ENCODE results near the gene CEP290. TPM values are rescaled to one million over a fixed set of nuclear protein-coding genes. Genes with fewer than 3 reads are reported as not detected.
"Not testable (repeated sequence)": the region's sequence is repeated elsewhere in the genome, so short reads cannot be mapped to it uniquely, and the experiment has no call there.

The CEP290 gene
- total RNA-seq, 1 donor from 2014 or later: 3.4 TPM

DNA sequence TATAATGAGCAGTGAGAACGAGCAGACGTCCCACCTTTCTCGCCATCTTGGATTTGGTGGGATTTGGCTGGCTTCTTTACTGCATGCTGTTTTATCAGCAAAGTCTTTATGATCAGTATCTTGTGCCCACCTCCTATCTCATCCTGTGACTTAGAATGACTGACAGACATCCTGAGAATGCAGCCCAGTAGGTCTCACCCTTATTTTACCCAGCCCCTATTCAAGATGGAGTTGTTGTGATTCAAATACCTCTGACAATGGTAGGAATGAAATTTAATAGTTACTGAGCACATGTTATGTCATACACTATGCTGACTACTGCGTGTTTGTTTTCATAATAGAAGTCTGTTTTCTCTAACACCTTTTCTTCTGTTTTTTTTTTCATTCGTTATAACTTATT lies 2.1 kb upstream of the CEP290 start:
- DNase-seq (ENCODE audit: low spot score): no peak
- ATAC-seq: no peak

DNA sequence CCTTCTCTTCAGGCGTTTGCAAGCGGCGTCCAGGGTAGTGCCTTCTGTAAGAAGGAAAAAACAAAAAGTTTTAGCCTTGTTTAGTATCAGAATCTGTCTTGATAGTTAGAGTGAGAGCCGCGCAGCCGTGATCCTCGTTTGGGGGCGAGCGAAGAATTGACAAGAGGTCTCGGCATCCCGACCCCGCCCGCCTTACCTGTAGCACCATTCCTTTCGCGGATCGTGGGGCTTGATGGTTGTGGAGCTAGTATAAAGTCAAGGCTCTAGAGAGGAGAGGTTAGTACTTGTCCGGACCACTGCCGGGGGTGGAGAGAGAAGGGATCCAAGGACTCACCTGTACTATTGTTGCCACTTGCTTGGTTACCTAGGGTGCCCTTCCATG lies 713 bp upstream of the CEP290 start:
- peak; percentile 45 for DNase-seq (ENCODE audit: low spot score)
- ATAC-seq: no peak

DNA sequence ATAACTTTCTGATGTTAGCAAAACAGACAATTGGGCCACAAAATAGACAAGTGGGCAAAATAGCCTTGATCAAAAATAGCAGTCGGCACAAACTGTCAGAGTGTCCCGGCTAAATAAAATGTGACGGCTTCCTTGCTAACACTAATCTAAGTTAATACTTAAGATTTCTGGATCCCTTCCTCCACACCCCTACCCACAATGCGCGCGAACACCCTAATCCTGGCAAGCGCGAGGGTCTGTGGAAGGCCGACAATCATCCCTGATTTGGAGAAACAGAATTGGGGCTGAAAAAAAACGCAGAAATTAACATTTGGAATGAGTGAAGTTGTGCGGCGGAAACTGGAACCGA lies 489 bp downstream of the CEP290 start:
- DNase-seq (ENCODE audit: low spot score) (no peak), ATAC-seq (no peak)

DNA sequence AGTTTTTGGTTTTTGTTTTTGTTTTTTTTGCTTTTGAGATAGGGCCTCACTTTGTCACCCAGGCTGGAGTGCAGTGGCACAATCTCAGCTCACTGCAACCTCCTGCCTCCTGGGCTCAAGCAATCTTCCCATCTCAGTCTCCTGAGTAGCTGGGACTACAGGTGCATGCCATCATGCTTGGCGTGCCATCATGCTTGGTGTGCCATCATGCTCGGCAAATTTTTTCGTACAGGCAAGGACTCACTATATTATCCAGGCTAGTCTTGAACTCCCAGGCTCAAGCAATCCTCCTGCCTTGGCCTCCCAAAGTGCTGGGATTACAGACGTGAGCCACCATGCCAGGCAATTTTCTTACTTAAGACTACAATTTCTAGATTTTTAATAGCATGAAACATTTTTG lies 2.2 kb downstream of the CEP290 start:
- not testable (repeated sequence) for ATAC-seq; DNase-seq (ENCODE audit: low spot score)

DNA sequence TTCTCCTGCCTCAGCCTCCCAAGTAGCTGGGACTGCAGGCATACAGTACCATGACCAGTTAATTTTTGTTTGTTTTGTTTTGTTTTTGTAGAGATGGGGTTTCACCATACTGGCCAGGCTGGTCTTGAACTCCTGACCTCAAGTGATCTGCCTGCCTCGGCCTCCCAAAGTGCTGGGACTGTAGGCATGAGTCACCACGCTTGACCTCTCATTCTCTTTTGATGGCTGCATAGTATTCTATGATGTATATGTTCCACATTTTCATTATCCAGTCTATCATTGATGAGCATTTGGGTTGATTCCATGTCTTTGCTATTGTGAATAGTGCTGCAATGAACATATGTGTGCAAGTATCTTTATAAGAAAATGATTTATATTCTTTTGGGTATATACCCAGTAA lies 8.7 kb downstream of the CEP290 start:
- DNase-seq (ENCODE audit: low spot score); ATAC-seq: not testable (repeated sequence)

DNA sequence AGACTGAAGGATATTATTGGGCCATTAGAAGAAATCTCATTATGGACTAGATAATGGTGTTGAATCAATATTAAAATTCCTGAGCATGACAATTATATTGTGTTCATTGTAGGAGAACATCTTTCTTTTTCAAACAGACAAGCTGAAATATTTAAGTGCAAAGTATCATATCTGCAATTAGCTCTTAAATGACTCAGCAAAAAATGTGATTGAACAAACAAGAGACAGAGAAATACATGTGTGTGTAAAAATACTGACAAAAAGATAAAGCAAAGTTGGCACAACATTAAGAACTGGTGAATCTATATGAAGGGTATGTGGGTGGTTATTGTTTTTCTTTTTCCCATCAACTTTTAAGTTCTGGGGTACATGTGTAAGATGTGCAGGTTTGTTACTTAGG lies 9.5 kb downstream of the CEP290 start:
- ATAC-seq (peak; percentile 12), DNase-seq (ENCODE audit: low spot score) (no peak)

DNA sequence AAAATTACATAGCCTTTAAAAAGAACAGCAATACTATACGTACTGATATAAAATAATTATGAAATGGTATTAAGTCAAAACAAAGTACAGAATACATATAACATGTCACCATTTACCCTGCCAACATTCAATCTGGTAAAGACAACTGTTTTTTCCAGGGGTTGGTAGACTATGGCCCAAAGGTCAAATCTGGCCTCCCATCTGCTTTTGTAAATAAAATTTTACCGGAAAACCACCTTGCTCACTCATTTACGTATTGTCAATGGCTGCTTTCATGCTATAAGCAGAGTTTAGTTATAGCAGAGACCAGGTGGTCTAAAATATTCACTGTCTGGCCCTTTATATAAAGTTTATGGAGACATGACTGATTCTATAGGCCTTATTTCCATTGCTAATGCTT lies 14.0 kb downstream of the CEP290 start:
- no peak for ATAC-seq
- DNase-seq (ENCODE audit: low spot score): no peak

DNA sequence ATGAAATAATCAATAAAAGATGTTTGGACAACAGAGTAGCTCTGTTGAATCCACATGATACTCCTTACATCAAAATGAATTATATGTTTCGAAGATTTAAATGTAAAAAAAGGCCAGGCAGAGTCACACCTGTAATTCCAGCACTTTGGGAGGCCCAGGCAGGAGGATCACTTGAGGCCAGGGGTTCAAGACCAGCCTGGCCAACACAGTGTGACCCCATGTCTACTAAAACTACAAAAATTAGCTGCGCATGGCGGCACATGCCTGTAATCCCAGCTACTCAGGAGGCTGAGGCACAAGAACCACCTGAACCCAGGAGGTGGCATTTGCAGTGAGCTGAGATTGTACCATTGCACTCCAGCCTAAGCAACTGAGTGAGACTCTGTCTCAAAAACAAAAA lies 14.8 kb downstream of the CEP290 start:
- ATAC-seq (no peak), DNase-seq (ENCODE audit: low spot score) (no peak)

DNA sequence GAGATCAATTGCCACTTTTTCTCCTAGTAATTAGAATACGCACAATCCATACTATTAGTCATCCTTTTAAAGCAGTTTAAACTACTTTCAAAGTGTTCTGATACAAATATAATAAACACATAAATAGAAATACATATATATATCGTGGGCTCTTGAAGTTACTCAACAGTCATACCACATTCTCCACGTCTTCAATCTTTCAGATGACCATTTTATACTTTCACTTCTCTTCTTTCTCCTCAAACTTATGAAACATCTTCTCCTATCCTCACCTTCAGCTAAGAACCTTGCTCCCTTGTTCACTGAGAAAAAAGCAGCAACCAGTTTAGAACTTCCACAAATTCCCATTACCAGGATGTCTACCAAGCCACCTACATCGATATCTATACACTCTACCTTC lies 19.2 kb downstream of the CEP290 start:
- DNase-seq (ENCODE audit: low spot score) (no peak), ATAC-seq (no peak)

DNA sequence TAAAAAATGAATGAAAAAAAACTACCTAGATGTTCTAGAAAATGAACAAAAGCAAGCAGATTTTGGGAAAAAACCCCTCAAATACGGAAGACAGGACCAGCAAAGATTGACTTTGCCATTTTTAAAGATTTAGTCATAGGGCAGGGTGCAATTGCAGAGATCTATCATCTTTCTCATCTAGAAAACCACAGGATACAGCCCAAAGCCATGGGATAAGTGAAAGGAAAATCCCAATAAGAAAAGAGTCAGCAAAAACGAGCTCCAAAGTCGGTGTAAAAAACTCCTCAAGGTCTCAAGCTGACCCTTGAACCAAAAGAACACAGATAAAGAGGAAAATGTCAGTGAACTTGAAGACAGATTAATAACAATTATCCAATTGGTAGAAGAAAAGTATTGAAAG lies 28.0 kb downstream of the CEP290 start:
- DNase-seq (ENCODE audit: low spot score): no peak
- ATAC-seq: no peak

DNA sequence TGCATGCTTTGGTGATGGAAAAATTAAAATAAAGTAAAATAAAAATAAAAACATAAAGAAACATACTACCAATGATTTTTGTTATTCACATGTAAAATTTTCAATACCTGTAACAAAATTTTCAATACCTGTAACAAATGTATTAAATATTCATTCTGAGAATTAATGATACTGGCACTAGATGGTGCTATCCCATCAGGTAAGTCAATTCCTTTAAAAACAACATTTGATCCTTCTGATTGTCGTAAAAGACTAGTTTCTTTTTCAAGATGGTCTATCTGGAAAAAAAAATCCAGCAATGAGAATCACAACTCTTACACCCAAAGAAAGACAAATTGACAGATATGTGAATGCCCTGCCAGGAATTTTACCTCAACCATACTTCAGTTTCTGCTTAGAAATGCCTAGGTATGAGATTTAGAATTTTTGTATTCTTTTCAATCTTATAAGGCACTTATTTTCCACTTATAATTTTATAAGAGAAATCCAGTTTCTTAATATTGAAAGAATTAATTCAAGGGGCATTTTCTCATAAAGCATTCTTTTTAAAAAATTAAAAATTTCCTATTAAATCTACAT lies 30.7 kb downstream of the CEP290 start:
- ATAC-seq (peak; percentile 91), DNase-seq (ENCODE audit: low spot score) (no peak)

DNA sequence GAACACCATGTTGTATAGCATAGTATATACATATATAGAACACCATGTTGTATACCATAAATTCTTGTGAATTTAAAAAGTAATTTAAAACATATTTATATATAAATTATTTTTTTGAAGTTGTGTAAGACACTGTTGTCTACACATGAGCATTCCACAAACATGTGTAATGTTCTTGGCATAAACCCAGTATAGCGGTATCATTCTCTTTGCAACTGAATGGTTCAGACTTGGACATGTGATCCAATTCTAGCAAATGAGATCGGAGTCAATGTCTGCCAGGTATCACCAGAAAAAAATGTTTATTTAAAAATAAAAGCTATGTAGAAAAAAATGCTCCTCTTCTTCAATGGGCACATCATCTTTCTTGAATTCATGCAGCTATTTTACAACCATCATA lies 33.9 kb downstream of the CEP290 start:
- no peak for DNase-seq (ENCODE audit: low spot score)
- ATAC-seq: no peak

DNA sequence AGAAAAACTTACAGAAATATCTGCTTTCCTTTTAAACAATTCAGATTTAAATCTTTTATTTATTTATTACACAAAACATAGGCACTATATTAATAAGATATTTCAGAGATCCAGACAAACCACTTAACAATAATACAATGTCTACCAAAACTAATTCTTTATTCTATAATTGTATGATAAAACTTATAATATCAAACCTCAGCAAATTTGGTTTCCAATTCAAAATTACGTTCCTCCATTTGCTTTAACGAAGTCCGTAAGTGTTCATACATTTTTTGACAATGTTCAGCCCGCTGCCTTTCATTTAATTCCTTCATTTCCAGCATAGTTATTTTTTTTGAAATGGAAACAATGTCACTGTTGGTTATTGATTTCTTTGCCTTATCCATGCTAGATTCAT lies 48.3 kb downstream of the CEP290 start:
- no peak for DNase-seq (ENCODE audit: low spot score)
- ATAC-seq: no peak

DNA sequence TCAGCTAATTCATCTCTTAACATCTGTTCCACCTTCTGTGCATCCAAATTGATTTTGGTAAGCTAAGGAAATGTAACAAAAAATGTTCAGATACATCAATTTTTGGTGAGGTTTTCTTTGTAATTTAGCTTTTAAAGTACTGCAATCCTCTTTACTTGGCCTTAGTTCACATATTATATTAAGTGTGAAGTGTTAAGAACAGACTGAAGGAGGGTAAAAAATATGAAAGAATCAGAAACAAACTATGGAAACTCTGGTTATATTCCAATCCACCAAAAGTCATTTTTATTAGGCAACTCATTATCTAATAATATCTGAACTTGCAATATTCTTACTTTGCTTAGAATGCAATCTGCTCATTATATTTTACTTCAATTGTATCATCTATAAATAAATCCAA lies 49.1 kb downstream of the CEP290 start:
- ATAC-seq (no peak), DNase-seq (ENCODE audit: low spot score) (no peak)

DNA sequence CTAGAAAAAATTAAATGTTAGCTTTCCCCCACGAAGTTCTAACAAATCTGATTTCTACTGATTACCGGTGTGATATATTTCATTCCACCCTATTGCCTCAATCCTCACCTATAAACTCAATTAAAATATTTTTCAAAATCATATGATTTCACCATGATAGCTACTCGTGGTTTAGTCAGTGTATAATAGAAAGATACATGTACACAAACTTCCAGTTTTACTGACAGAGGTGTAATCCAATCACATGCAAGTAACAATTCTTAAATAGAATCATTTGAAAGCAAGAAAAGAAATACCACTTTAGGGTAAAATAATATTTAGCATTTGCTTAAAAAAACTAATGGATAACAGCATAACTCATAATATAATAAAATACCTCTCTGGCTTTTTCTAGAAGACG lies 57.7 kb downstream of the CEP290 start:
- DNase-seq (ENCODE audit: low spot score): no peak
- peak; percentile 56 for ATAC-seq

DNA sequence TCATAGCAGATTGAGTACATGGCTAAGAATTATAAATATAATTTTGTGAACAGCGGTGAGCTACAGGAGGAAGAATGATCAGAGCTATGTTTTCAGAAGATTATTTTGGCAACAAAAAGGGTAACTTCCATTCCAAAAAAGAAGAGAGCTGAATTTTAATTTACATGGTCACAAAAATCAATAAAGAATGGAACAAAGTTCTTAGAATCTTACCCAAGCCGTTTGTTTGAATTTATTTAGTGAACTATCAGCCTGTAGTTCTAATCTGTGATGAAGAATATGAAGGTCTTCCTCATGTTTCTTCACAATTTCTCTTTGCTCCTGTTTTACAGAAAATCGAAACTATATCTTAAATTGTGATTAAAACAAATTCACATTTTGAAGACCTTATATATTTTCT lies 58.3 kb downstream of the CEP290 start:
- ATAC-seq: peak; percentile 88
- DNase-seq (ENCODE audit: low spot score): no peak

DNA sequence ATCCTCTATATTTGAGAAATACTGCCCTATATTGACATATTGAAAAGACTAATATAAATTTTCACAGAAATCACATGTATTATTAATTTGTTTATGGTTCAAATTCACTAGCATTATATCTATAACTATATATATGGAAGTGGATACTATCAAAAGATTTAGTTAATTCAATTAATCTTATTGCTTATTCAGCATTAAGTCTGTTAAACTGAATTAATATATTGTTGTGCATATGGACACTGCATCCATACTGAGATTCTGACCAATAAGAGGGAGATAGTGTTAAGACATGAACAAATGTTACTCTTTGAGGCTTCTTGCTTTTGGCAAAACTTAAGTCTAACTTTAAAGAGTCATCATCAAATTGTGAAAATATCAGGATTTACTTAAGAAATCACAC lies 60.6 kb downstream of the CEP290 start:
- no peak for ATAC-seq
- DNase-seq (ENCODE audit: low spot score): no peak

DNA sequence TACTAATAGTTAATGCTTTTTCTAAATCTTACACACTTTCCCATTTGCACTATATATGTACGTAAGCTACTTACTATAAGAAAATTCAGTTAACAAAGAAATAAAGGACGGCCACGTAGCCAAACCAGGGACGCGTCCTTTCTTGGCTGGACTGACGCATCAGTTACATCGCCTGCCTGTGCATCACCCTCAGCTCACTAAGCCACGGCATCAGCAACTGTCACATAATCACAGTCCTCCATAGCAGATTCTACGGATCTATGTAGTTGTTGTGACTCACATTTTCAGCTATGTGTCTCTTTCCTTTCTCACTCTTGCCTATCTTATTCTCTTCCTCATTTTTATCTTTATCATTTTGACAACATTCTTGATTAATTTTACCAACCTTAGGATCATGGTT lies 74.6 kb downstream of the CEP290 start:
- ATAC-seq (no peak), DNase-seq (ENCODE audit: low spot score) (no peak)

DNA sequence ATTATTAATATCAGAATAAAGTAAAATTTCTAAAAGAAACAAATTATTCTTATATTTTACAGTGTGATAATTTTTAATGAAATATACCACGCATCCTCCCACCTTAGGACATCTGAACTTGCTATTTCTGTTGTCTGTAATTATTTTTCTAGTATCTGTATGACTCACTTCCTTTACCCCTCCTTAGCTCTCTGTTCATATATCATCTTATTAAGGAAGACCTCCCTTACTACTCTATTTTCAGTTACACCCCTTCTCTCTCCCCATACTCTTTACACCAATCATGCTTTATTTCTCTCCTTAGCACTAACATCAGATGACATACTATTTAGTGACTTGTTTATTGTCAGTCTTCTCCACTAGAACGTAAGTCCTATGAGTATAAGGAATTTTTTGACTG lies 78.5 kb downstream of the CEP290 start:
- DNase-seq (ENCODE audit: low spot score) (no peak), ATAC-seq (no peak)

DNA sequence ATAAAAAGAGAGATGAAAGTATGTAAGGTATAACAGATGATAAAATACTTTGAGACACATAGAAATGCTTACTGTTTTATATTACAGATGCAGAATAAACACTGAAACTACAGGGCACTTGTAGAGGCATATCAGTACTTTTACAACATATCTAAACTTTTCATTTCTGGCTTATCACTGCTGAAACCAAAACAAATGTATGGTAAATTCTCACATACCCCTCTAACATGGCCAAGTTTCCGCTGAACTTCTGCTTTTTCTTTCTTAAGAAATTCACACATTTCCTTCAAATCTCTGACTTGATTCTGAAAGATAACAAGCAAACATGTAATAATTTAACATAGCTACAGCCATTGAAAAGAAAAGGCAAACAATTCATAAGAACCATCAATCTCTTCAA lies 79.4 kb downstream of the CEP290 start:
- no peak for ATAC-seq

DNA sequence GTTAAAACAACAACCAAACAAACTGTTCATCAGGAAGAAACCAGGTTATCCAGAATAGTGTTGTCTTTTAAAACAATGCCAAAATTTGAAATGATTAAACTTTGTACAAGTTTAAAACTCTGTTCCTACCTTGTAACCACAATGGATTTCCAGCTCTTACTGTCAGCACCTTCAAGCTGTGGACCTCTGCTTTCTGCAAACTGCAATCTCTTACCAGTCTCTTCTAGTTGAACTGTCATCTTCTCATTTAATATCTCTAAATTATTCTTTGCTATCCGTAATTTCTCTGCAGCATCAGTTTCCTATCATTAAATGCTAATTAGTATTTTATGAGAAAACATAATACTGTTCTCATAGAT lies 83.2 kb downstream of the CEP290 start:
- DNase-seq (ENCODE audit: low spot score): no peak
- no peak for ATAC-seq

More for the DNA sequence above, 79.4 kb downstream of the CEP290 start:
- DNase-seq (ENCODE audit: low spot score): no peak

DNA sequence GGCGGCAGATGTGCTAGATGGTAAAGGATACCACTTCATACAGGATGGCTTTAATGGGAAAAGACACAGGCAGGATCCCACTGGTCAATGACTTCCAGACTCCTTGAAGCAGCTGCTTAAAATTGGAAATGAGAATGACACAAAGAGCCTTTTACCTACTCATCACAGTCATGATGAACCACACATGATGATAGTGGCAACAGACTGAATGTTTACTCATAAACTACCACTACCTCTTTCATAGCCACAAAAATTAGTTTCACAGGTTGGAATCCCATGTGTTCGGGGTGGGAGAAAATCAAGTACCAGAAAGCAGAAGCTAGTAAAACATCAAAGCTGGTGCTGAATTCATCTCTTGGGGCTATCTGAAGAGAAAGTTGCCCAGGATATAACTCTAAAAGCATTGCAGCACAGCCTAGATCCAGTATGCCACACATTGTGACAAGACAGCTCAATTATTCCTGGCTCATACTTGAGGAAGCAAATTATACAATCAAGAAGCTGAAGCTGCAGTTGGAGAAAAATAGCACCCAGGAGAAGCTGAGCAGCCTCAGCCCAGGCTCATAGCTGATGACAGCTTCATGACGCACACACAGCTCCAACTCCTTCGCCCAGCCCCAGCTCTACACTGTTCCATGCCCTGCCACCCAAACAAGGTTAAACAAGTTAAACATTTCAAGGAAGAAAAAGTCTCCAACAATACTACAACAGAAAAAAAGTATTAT lies 83.7 kb downstream of the CEP290 start:
- DNase-seq (ENCODE audit: low spot score) (no peak), ATAC-seq (no peak)

DNA sequence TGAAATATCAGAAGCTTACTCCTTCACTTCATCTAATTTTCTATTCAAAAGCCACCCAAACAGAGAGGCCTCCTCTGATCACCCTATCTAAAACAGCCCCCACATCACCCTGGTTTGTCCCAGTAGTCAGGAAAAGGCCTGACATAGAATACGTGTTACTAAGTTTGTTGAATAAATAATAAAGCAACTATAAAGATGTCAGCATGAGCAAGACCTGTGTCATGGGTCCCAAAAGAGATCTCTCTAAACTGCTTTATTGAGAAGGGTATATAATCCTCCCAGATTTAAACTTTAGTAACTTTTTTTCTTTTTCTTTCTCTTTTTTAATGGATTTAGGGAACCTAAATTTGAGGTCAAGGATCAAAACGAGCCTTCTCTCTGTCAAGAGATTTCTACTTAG lies 85.3 kb downstream of the CEP290 start:
- no peak for ATAC-seq

More for the DNA sequence above, 85.3 kb downstream of the CEP290 start:
- DNase-seq (ENCODE audit: low spot score): no peak

Measured in left lobe of liver (tissue), 2 donors.